Measurements from ENCODE around the gene NR2F6.

- TF ChIP-seq CTCF (IDR thresholded peaks at IDR 0.05) (no peak), EZH2 (IDR thresholded peaks at IDR 0.05; ENCODE audit: borderline replicate concordance, insufficient read depth, low read depth, low read length, poor library complexity, severe bottlenecking) (no peak)
Observed at GRCh38 chr19:17211547-17212446, 33.9 kb downstream of the NR2F6 start.

Measured in B cell (primary cell).